Immature natural killer cell (primary cell): ENCODE results near the gene KCTD11. TPM values are rescaled to one million over a fixed set of nuclear protein-coding genes. Genes with fewer than 3 reads are reported as not detected.

Experiments used
- DNase-seq, 3 donors: peaks; one replicate each; pipeline ENCODE4 v3.0.0; 2022; ENCODE audit warnings: mixed read lengths in 1 of 3
- H3K27ac Mint-ChIP-seq, 6 donors: one replicate each; pipeline ENCODE4 v1.8.0; 2020; ENCODE audit warnings: mixed read lengths in 6 of 6, mild to moderate bottlenecking in 5 of 6, inconsistent platforms in 4 of 6, moderate library complexity in 3 of 6
- H3K27me3 Mint-ChIP-seq, 3 donors: one replicate each; pipeline ENCODE4 v1.8.0; 2020 to 2021; ENCODE audit warnings: low read depth in 3 of 3, mild to moderate bottlenecking in 3 of 3, mixed read lengths in 3 of 3, moderate library complexity in 3 of 3, inconsistent platforms in 1 of 3
- H3K36me3 Mint-ChIP-seq, 3 donors: one replicate each; pipeline ENCODE4 v1.8.0; 2020; ENCODE audit warnings: mixed read lengths in 3 of 3, inconsistent platforms in 2 of 3, mild to moderate bottlenecking in 2 of 3
- H3K4me1 Mint-ChIP-seq, 2 donors: one replicate each; pipeline ENCODE4 v1.8.0; 2020; ENCODE audit warnings: inconsistent platforms in 2 of 2, mild to moderate bottlenecking in 2 of 2, mixed read lengths in 2 of 2, moderate library complexity in 1 of 2
- H3K4me3 Mint-ChIP-seq, 5 donors: one replicate each; pipeline ENCODE4 v1.8.0; 2020; ENCODE audit warnings: mild to moderate bottlenecking in 5 of 5, mixed read lengths in 5 of 5, inconsistent platforms in 3 of 5, moderate library complexity in 3 of 5
- H3K9me3 Mint-ChIP-seq, 6 donors: one replicate each; pipeline ENCODE4 v1.8.0; 2020; ENCODE audit warnings: mild to moderate bottlenecking in 6 of 6, mixed read lengths in 6 of 6, inconsistent platforms in 4 of 6, moderate library complexity in 3 of 6
- polyA plus RNA-seq, 3 donors: library from polyadenylated mRNA; unstranded; fragments of 300-500 nt; fragmentation: Illumina TruSeq; gene quantifications; one replicate each; pipeline ENCODE4 v1.2.3, GENCODE V29; 2021

KCTD11 gene
- 10 to 100 TPM in 1 of 3 donors, 1 to 10 TPM in 2; 5.5 to 13.0 (median 9.4) TPM for polyA plus RNA-seq

GRCh38 chr17:7351665-7352502, at the start of gene KCTD11:
Gene KCTD11, plus strand, starts transcription at chr17:7352162.
- Mint-ChIP-seq H3K4me1 (peaks cover 39 to 47% of the 10 kb centered on the region in 2 donors), H3K36me3 (peaks cover 0 to 7% (median 0%) of the 10 kb centered on the region in 3 donors), H3K27me3 (peaks cover 5 to 16% (median 6%) of the 10 kb centered on the region in 3 donors), H3K27ac (peak within 1 kb of the TSS; percentile 91 to 97 (median 94)), H3K9me3 (no peaks in the 10 kb centered on the region), H3K4me3 (peak within 1 kb of the TSS; percentile 84 to 96 (median 93))
- peak; percentile 85 to 88 (median 87) for DNase-seq

- Mint-ChIP-seq H3K27ac (peak overlapping the region in 1 of 6 donors; percentile 14), H3K4me3 (peak overlapping the region in 1 of 5 donors; percentile 41)
Measured at GRCh38 chr17:7304179-7304578, 47.8 kb upstream of the KCTD11 start.

GRCh38 chr17:7306911-7307685, 44.9 kb upstream of the KCTD11 start, which contains the start of gene EIF5A:
Gene EIF5A, plus strand, starts transcription at chr17:7307628. Its CDS starts 2,008 bp downstream, at chr17:7309636.
- peak; percentile 100 for DNase-seq
- peaks cover 17 to 29% (median 18%) of the 10 kb centered on the region in 3 donors for H3K36me3 Mint-ChIP-seq
- peaks cover 0 to 2% (median 0%) of the 10 kb centered on the region in 6 donors for H3K9me3 Mint-ChIP-seq
- H3K27me3 Mint-ChIP-seq: peaks cover 18 to 30% (median 22%) of the 10 kb centered on the region in 3 donors
- H3K4me3 Mint-ChIP-seq: peak within 1 kb of the TSS; percentile 91 to 97 (median 93)
- H3K27ac Mint-ChIP-seq: peak within 1 kb of the TSS; percentile 96 to 100 (median 99)
- peaks cover 35 to 41% of the 10 kb centered on the region in 2 donors for H3K4me1 Mint-ChIP-seq

More at GRCh38 chr17:7304179-7304578, 47.8 kb upstream of the KCTD11 start:
- DNase-seq: no peak
- H3K4me1 Mint-ChIP-seq: peaks cover 14% of the 10 kb centered on the region in 2 donors
- peaks cover 14 to 25% (median 17%) of the 10 kb centered on the region in 3 donors for H3K27me3 Mint-ChIP-seq
- H3K9me3 Mint-ChIP-seq: peaks cover 0 to 2% (median 0%) of the 10 kb centered on the region in 6 donors
- peaks cover 0 to 6% (median 0%) of the 10 kb centered on the region in 3 donors for H3K36me3 Mint-ChIP-seq

- Mint-ChIP-seq H3K4me3 (peak overlapping the region; percentile 91 to 97 (median 93)), H3K9me3 (peaks cover 0 to 2% (median 0%) of the 10 kb centered on the region in 6 donors), H3K4me1 (peaks cover 42 to 49% of the 10 kb centered on the region in 2 donors), H3K27me3 (peaks cover 22 to 31% (median 24%) of the 10 kb centered on the region in 3 donors), H3K27ac (peak overlapping the region; percentile 96 to 100 (median 99)), H3K36me3 (peaks cover 17 to 34% (median 18%) of the 10 kb centered on the region in 3 donors)
- DNase-seq: peak in 2 of 3 donors; percentile 23 to 35
Measured at GRCh38 chr17:7307686-7308624, 44.0 kb upstream of the KCTD11 start.

GRCh38 chr17:7308625-7309433, 43.1 kb upstream of the KCTD11 start:
- peak; percentile 88 to 91 (median 89) for DNase-seq
- Mint-ChIP-seq H3K9me3 (peaks cover 0 to 2% (median 0%) of the 10 kb centered on the region in 6 donors), H3K36me3 (peaks cover 18 to 39% (median 19%) of the 10 kb centered on the region in 3 donors), H3K27ac (peak overlapping the region; percentile 95 to 100 (median 98)), H3K4me3 (peak overlapping the region; percentile 87 to 97 (median 93)), H3K27me3 (peaks cover 25 to 35% (median 27%) of the 10 kb centered on the region in 3 donors), H3K4me1 (peaks cover 50 to 58% of the 10 kb centered on the region in 2 donors)

DNA sequence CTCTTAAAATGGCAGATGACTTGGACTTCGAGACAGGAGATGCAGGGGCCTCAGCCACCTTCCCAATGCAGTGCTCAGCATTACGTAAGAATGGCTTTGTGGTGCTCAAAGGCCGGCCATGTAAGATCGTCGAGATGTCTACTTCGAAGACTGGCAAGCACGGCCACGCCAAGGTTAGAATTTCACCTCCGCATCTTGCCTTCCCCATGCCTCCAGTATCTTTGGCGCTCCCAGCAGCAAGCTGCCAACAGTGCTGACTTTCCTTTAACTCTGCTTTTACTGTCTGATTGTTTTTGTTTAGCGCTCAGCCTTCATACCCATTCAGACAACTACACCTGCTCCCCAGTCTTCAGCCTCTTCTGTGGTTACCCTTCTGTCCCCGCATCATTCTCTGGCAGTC, 42.3 kb upstream of the KCTD11 start:
- H3K4me3 Mint-ChIP-seq: peak overlapping the region; percentile 87 to 97 (median 93)
- no peak for DNase-seq
- H3K27me3 Mint-ChIP-seq: peaks cover 29 to 40% (median 32%) of the 10 kb centered on the region in 3 donors
- peaks cover 0 to 2% (median 0%) of the 10 kb centered on the region in 6 donors for H3K9me3 Mint-ChIP-seq
- H3K27ac Mint-ChIP-seq: peak overlapping the region; percentile 95 to 100 (median 98)
- peaks cover 18 to 39% (median 21%) of the 10 kb centered on the region in 3 donors for H3K36me3 Mint-ChIP-seq
- H3K4me1 Mint-ChIP-seq: peaks cover 58 to 66% of the 10 kb centered on the region in 2 donors

DNA sequence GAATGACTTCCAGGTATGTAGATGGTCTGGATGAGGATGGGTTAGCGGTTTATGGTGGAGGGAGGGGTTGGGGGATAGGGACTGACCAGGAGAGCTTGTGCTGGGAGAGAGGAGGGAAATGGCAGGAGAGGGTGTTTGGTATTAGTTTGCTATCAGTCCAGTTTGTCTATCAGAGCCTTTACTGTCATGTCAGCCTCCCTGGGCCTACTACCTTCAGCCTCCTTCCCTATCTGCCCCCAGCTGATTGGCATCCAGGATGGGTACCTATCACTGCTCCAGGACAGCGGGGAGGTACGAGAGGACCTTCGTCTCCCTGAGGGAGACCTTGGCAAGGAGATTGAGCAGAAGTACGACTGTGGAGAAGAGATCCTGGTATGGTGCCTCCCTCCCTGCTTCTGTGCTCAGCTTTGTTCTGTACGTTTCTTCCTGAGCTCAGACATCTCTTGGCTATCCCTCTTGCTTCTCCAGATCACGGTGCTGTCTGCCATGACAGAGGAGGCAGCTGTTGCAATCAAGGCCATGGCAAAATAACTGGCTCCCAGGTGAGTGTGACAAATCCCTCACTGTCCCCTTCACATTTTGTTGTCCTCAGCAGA, 40.8 kb upstream of the KCTD11 start:
- Mint-ChIP-seq H3K27ac (peak overlapping the region; percentile 95 to 100 (median 98)), H3K9me3 (peaks cover 0 to 2% (median 0%) of the 10 kb centered on the region in 6 donors), H3K36me3 (peaks cover 18 to 39% (median 21%) of the 10 kb centered on the region in 3 donors), H3K4me1 (peaks cover 68 to 77% of the 10 kb centered on the region in 2 donors), H3K27me3 (peaks cover 33 to 42% (median 34%) of the 10 kb centered on the region in 3 donors), H3K4me3 (peak overlapping the region in 1 of 5 donors; percentile 27)
- DNase-seq: no peak

DNA sequence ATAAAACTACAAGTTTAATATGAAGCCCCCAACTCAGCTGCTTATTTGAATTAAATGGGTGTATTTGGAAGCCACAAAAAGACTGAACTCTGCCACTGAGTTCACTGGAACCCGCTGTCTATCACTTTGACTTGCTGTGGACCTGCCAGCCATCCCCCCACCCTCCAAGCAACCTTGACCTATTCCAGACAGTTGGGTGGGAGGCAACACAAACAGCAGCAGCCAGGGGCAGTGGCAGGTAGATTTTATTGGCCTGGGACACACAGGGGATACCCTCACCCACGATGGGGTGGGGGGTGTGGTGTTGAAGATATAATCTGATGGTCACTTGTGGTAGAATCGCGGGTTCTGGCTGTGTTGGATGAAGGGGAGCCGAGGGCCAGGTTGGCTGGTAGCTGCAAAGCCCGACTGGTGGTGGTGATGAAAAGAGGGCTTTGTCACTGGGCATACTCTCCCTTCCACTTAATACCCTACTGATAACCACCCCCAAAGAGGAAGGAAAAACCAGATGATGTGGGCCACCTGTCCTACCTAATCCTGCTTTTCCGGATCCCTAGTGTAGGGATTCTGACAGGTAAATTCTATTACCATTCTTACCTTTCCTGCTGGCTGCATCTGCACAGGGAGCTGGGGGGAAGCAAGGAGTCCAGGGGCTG, 39.4 kb upstream of the KCTD11 start:
- DNase-seq: no peak
- no peaks in the 10 kb centered on the region for H3K9me3 Mint-ChIP-seq
- H3K36me3 Mint-ChIP-seq: peaks cover 18 to 41% (median 21%) of the 10 kb centered on the region in 3 donors
- peaks cover 27 to 34% (median 28%) of the 10 kb centered on the region in 3 donors for H3K27me3 Mint-ChIP-seq
- H3K4me1 Mint-ChIP-seq: peaks cover 66 to 76% of the 10 kb centered on the region in 2 donors
- H3K27ac Mint-ChIP-seq: peak overlapping the region; percentile 84 to 92 (median 90)
- H3K4me3 Mint-ChIP-seq: peak overlapping the region in 4 of 5 donors; percentile 38 to 82 (median 69)

GRCh38 chr17:7313088-7313889, 38.7 kb upstream of the KCTD11 start:
- DNase-seq: no peak
- Mint-ChIP-seq H3K36me3 (peaks cover 18 to 45% (median 21%) of the 10 kb centered on the region in 3 donors), H3K4me1 (peaks cover 66 to 76% of the 10 kb centered on the region in 2 donors), H3K27ac (peak overlapping the region; percentile 84 to 92 (median 90)), H3K9me3 (no peaks in the 10 kb centered on the region), H3K4me3 (peak overlapping the region; percentile 57 to 82 (median 81)), H3K27me3 (peaks cover 27 to 31% (median 28%) of the 10 kb centered on the region in 3 donors)

DNA sequence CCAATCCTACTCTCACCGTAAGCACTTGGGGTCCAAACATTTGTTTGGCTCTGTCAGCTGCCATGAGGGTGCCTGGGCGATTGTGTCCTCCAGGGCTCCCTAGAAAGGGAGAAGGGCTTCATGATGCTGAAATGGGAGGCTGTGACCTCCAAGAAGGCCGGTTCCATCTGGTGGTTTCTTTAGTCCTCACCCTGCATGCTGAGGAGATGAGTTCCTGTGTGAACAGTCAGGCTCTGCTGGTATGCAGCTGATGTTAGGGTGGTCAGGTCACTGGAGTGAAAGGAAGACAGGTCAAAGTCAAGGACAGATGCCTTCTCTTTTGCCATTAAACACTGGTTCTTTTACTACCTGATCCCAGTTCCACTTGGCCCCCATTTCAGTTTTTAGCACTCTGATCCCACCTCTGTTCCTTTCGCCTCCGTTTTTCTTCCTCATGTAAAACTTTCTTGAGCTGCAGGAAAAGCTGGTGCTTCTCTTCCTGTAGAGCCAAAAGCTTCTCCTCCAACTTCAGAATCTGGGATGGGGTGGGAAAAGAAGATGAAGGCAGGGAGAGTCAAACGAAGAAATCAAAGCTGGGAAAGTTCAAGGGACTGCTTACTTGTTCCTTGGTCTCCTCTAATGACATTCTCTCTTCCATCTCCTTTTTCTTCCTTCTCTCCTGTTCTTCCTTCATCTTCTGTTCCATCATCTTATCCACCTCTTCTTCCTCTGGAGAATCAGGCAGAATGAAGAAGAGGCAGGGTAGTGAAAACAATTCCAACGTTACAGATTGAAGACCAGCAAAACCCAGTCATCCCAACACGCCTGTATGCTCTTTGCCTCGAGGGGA, 37.9 kb upstream of the KCTD11 start:
- Mint-ChIP-seq H3K9me3 (no peaks in the 10 kb centered on the region), H3K36me3 (peaks cover 18 to 40% (median 21%) of the 10 kb centered on the region in 3 donors), H3K27ac (peak overlapping the region; percentile 89 to 93 (median 91)), H3K4me3 (peak overlapping the region; percentile 81 to 82 (median 82)), H3K4me1 (peaks cover 58 to 67% of the 10 kb centered on the region in 2 donors), H3K27me3 (peaks cover 20 to 23% (median 21%) of the 10 kb centered on the region in 3 donors)
- DNase-seq: no peak
